Medulla oblongata (tissue), 1 donor: ENCODE data around the gene NLGN1.
A peak's percentile ranks its signal among the peaks of the same experiment; 100 is the strongest.

Experiments used
- DNase-seq: peaks from one replicate; pipeline ENCODE4 v3.0.0-alpha.2; 2015; ENCODE audit errors: extremely low spot score

The NLGN1 gene

DNA sequence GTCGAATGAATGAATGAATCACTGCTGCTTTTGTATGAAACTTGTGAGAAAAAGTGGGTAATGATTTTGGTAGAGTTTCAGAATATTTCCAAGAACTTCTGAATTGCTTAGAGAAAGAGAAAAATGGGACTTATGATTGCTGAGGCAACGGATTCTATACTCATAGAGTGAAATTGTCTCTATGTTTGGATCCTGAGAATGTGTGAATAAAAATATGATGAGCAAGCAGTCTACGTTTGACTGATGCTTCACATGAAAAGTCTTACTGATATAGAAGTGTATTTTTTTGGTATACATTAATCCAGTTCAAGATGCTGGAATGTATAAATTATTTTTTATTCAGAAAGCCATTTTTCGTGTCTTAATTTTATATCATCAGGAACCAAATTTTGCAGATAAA, 441.1 kb downstream of the NLGN1 start:
- no peak for DNase-seq

DNA sequence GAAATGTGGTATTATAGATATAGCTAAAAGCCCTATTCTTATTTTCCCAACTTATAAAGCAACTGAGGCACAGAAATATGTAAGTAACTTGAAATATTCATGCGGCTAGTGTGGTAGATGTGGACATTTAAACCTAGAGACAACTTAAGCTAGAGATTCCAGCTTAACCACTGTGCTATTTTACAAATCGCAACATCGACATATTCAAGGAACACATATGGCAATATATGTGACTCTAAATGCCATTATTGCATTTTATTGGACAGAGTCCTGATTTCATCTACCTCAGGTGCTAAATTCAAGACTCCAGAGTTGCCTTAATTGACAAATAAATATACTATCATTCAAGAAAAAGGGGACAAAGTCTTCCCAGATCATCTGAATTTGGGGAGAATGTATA, 442.3 kb downstream of the NLGN1 start:
- DNase-seq = no peak

- DNase-seq = no peak
Measured at GRCh38 chr3:173841334-173841733, 443.8 kb downstream of the NLGN1 start.

GRCh38 chr3:173843060-173843459, 445.5 kb downstream of the NLGN1 start:
- no peak for DNase-seq

GRCh38 chr3:173846584-173846983, 449.0 kb downstream of the NLGN1 start:
- DNase-seq = no peak

DNA sequence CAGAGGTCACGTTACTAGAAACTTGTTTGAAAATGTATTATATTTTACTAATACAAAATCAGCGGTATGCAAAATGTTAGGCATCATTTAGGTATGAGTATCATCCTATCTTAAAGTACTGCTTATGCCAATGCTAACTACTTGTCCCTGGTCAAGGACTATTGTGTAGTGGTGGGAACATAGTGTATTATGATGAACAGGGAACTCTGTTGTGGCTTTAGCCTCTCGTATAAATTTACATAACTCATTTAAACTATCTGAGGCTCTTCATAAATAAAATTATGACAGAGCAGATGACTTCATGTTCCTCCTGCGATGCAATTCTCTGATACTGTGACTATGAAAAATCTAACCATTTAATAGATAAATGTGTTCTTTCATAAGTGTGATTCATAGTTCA, 451.9 kb downstream of the NLGN1 start:
- DNase-seq = no peak

- DNase-seq = no peak
Measured at GRCh38 chr3:173857154-173857553, 459.6 kb downstream of the NLGN1 start.

DNA sequence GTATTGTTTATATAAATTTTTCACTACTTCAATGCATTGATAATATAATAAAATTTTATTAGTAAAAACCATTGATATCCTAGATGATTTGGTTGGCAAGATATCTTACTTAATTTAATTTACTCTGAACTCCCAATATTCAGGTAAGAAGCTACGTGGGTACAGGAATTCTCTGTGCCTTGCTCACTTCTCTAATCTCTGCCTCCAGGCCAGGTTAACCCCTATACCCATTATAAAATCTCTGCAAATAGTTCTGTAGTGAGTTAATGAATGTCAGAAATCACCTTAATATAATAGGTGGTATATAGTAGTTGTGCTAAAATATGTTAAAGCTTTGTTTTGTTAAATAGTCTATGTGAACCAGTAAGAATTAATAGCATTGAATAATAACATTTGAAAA, 465.2 kb downstream of the NLGN1 start:
- no peak for DNase-seq

DNA sequence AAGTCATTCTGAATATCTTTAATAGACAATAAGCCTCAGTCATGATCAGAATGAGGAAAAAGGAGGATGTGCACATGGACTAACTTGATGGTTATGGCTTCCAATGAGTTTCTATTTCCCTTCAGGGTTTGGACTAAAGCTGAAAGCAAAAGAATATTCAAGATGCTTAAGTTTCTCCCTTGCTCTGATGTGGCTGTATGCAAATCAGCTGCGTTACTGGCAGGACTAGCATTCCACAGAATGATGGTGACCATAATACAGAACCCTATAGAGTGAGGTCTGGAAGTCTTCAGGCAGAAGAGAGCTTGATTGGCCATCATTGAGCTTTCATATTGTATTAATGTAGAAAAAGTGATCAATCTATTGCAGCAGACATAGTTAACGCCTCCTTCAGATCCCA, 466.0 kb downstream of the NLGN1 start:
- DNase-seq = no peak

GRCh38 chr3:173865900-173866498, 468.5 kb downstream of the NLGN1 start:
- no peak for DNase-seq

DNA sequence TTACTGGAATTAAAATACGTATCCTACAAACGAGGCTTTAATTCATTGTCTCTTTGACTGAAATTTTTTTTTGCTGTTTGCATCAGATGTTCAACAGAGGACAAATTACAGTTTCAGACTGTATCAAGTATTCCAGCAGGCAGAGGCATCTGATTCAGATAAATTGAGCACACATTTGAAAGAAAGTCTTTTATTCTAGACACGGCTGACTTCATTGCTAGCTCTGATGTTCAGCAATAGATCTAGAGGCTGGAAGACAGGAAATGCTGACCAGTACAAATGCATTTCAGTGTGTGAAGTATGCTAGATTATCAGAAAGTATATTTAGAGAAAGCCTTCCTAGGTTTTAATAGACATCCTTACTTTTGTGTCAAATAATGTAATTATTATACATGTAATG, 472.2 kb downstream of the NLGN1 start:
- peak; percentile 39 for DNase-seq

DNA sequence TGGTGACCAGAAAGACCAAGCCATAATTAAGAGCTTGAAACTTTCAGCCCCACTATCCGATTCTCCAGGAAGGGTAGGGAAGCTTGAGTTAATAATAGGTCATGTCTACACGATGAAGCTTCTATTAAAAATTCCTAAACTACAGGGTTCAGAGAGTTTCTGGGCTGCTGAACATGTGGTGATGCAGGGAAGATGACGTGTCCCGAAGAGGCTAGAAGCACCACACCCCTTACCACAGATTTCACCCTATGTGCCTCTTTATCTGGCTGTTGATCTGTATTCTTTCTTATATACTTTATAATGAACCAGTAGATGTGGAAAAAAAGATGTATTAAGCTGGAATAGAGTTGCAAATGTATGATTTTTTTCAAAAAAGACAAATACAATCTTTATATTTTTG, 473.4 kb downstream of the NLGN1 start:
- DNase-seq = no peak

GRCh38 chr3:173875790-173876189, 478.2 kb downstream of the NLGN1 start:
- DNase-seq = no peak

- no peak for DNase-seq
Measured at GRCh38 chr3:173876476-173876875, 478.9 kb downstream of the NLGN1 start.

- DNase-seq = no peak
Measured at GRCh38 chr3:173887888-173888287, 490.3 kb downstream of the NLGN1 start.

- no peak for DNase-seq
Measured at GRCh38 chr3:173889596-173889995, 492.1 kb downstream of the NLGN1 start.

- DNase-seq = no peak
Measured at GRCh38 chr3:173890091-173890490, 492.5 kb downstream of the NLGN1 start.

DNA sequence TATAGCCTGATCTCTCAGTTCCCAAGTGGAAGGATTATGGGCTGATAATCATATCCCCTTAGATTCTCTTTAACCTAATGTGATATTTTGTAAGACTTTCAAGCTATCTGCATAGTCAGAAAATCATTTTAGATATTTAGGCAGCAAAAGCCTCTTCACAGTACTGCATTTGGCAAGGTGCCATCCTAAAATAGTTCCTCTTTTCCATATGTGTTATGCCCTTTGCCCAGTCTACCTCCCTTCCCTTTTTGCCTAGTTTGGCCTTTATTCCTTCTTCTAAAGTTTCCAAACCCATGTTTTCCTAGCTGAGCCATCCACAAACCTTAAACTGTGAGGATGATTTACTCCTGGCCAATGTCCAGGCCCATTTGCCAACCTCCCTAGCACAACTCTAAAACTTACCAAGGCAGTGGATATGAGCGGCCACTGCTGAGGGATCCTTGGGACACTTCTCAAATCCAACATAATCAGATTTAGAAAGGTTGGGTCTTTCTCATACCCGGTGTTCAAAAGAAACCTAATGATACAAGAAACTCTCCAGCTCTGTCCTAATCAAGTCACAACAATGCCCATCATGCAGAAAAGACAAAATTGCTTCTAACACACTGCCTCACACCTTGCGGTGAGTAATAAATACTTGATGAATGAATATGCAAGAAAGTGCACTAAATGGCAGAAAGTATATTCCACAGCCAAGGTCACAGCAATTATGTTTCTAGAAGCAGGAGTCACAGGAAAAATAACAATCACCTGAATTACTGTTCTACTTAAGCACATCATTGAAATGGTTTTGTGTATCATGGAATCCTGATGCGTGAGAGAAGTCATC, 493.9 kb downstream of the NLGN1 start:
- DNase-seq = no peak

DNA sequence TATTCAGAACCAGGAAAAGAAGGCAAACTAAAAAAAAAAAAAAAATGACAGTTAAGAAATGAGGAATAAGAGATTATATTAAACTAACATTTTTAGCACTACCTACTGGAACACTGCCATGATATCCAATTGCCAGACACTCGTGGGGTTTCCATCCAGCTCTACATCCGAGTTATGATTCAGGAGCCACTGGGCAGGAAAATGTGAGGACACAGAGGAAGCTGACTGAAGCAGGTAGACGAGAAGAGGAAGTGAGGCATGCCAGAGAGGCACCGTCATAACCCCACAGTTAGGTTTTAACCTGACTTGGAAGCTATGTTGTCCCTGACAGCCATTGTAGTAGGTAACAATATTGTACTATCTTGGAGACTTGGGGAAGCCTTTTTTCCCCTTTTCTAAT, 495.0 kb downstream of the NLGN1 start:
- no peak for DNase-seq

DNA sequence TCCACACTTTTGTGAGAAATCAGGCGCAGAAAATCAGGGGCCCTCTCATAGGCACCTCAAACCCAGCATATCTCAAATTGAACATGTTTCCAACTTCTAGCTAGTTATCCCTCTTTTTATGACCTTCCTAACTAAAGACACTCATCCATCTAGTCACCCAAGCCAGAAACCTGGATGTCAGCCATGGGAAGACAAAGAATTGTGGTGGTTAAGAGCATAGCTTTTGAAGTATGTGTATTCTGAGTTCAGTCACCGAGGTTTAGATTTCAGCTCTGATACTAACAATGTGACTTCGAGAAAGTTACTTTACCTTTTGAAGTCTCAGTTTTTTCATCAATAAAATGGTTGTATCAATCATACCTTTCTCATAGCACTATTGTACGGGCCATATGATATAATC, 495.5 kb downstream of the NLGN1 start:
- no peak for DNase-seq

DNA sequence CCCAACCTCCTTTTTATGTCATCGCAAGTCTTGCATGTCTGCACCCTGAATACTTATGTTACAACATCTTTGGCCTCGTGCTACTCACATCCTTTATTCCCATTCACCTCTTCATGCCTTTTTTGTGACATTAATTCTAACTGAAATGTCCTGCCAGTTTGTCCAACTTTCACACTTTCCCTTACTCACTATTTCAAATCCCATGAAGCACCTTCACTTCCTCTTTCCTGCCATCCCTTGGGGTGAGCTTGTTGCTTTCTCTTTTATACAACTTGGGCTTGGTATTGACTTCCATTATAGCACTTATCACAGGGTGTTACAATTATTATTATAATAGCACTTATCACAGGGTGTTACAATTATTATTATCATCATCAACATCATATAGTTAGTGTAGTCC, 496.3 kb downstream of the NLGN1 start:
- no peak for DNase-seq

DNA sequence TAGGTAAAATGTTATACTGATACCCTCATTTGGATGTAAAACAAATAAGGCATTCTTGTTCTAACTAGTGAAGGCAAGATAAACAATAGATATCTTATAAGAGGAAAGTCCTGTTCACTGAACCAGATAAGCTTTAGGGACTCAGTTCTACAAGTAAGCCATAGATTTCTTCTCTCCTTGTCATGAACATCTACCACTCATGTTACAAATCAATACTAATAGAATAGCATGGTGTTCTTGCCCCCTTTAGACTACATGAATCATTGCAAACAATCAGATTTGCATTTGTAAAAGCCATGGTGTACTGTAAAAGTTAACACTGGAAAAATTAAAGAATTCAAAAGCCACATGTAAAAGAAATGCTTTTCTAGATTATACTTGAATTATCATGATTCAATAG, 500.1 kb downstream of the NLGN1 start:
- DNase-seq = no peak

DNA sequence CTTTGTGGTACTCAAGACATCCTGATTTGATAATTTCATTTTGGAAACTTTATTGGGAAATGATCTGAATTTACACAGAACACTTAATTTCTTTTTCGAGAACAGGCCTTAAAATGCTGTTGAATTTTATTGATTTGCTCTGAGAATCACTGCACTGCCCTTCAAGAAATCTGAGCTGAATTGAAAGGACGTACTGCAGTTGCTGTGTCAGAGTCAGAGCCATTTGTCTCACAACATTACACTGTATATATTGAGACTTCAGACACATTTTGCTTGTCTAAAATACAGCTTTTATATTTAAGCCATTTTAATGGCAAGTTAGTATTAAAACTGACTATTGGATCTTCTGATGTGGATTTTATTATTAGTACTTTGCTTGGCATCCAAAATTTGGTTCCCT, 504.1 kb downstream of the NLGN1 start:
- DNase-seq = no peak

DNA sequence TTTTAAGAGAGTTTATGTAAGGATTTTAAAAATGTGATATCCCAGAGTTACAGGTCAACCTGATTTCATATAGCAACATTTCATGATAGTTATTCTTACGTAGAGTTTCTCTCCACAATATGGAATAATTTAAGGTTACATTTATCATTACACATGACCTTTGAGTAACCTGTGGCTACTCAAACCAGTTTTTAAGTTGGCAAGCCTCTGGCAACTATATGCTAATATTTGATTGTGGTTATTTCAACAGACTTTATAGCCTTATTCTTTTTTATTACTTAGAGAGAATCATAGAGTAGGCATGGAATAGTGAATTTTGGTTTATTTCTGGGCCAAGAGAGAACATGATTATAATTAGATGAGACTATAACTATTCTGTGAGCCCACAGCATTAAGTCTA, 504.9 kb downstream of the NLGN1 start:
- DNase-seq = no peak
